HG03521 (cell line): ENCODE results near the gene CYP11A1.

Source experiments
- ATAC-seq: cut with Tn5 transposase; IDR thresholded peaks from one replicate; pipeline ENCODE4 v1.9.1; 2021; ENCODE audit warnings: mild to moderate bottlenecking, moderate library complexity; ENCODE audit not compliant: unreplicated experiment

CYP11A1 gene

GRCh38 chr15:74350295-74351275 lies 16.9 kb downstream of the CYP11A1 start:
- ATAC-seq, result no peak

DNA sequence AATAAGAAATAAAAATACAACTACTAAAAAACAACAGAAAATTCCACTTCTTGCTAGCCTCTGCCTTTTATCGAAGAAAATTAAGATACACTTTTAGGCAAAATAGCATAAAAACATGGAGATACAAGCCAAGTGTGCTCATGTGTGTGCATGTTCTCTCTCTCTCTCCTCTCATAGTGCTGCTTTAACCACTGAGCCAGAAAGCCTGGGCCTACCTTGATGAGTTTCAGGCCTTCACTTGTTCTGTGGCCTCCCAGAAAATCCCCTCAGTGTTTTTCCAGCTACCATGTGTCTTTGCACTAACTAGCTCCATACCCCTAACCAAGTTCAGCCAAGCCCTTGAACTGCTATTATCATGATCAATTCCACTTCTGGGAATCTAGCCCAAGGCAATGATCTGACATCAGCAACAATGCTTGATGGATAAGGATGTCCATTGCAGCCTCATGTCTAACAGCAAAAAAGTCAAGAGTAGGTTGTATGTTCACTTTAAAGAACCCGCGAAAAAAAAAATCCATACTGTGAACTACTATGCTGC lies 18.1 kb downstream of the CYP11A1 start:
- no peak for ATAC-seq

DNA sequence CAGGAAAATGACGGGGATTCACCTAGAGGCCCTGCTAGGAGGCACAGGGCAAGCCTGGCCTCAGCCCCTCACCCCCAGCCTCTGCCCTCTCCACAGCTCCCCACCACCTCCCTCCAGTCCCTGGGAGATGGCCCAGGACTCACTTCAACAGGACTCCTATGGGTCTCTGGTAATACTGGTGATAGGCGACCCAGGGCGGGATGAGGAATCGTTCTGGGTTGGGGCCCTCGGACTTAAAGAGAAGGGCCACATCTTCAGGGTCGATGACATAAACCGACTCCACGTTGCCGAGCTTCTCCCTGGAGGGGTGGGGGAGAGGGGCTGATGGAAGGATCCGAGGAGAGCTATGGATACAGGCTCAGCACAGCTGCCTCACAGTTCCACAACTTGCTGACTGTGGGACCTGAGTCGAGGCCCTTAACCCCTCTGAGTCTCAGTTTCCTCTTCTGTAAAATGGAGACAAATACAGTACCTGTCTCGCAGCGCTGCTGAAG lies 19.6 kb downstream of the CYP11A1 start:
- ATAC-seq, result no peak

DNA sequence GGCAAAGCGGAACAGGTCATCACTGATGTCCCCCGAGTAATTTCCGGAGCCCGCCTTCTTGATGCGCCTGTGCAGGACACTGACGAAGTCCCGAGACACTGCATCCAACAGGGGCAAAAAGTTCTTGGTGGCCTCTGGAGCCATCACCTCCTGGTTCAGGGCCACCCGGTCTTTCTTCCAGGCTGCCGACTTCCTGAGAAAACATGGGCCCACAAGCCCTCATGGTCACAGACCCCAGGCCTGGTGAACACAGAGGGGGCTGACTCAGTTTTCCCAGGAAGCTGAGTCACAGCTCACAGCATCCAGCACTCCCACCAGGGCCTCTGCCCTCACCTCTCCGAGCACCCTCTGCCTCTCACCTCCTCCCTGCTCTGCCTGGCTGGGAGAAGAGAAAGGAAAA lies 22.4 kb downstream of the CYP11A1 start:
- ATAC-seq, result no peak

DNA sequence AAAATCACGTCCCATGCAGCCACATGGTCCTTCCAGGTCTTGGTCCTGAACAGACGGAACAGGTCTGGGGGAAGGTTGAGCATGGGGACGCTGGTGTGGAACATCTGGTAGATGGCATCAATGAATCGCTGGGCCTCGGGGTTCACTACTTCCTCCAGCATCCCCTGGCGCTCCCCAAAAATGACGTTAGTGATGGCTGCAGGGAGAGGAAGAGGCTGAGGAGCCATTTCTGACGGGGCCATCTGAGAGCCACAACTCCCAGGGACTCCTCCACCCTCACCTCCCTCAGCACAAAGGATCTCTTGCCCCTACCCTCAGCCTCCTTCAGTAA lies 23.7 kb downstream of the CYP11A1 start:
- no peak for ATAC-seq

GRCh38 chr15:74343127-74343796 lies 24.2 kb downstream of the CYP11A1 start:
- no peak for ATAC-seq

- no peak for ATAC-seq
Measured at GRCh38 chr15:74340150-74340549, 27.3 kb downstream of the CYP11A1 start.

GRCh38 chr15:74339371-74339770 lies 28.1 kb downstream of the CYP11A1 start:
- ATAC-seq, result no peak

- no peak for ATAC-seq
Measured at GRCh38 chr15:74338676-74339075, 28.8 kb downstream of the CYP11A1 start.

GRCh38 chr15:74337607-74338211 lies 29.7 kb downstream of the CYP11A1 start:
- no peak for ATAC-seq

- ATAC-seq, result no peak
Measured at GRCh38 chr15:74337146-74337545, 30.3 kb downstream of the CYP11A1 start.

DNA sequence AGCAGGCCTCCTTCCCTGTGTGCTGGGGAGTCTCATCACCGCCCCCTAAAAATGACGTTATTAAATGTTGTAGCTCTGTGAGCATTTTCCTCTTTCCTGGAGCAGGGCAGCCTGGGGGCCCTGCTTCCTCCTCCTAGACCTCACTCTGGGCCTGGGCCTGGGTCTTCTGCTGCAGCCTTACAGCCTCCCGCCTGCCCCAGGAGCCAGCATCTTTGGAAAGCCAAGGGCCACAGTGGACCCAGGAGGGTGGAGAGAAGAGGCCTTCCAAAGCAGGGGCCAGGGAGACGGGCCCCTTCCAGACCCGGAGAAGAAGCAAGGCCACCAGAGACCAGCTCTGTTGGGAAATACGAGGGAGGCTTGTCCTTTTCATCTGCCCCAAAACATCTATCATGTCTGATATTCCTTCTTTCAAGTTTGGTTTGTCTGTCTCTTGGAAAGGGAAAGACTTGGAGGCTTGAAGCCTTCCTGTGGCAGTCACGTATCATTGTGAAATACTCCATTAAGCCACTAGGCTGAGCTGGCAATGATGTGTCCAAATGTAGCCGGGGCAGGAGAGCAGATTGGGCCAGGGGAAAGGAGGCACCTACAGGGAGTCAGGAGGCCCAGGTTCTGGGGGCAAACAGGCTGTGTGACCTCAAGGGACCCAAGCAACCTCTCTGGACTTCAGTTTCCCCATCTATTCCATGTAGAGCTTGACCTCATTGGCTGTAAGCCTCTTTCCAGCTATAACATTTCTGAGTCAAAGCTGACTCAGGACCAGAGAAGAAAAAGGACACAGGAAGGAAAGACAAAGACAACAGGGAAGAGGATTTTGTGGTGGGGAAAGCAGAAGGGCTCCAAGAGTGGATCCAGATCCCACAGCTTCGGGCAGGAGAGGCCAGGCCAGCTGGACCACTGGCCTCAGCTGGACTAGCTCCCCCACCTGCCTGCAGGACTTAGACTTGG lies 31.1 kb downstream of the CYP11A1 start:
- no peak for ATAC-seq

GRCh38 chr15:74335396-74335795 lies 32.0 kb downstream of the CYP11A1 start:
- ATAC-seq, result no peak

DNA sequence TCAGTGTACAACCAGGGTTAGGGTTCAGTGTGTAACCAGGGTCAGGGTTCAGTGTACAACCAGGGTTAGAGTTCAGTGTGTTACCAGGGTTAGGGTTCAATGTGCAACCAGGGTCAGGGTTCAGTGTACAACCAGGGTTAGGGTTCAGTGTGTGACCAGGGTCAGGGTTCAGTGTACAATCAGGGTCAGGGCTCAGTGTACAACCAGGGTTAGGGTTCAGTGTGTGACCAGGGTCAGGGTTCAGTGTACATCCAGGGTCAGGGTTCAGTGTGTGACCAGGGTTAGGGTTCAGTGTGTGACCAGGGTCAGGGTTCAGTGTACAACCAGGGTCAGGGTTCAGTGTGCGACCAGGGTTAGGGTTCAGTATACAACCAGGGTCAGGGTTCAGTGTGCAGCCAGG lies 33.3 kb downstream of the CYP11A1 start:
- ATAC-seq, result no peak

- no peak for ATAC-seq
Measured at GRCh38 chr15:74333662-74334061, 33.8 kb downstream of the CYP11A1 start.

- ATAC-seq, result no peak
Measured at GRCh38 chr15:74333093-74333492, 34.4 kb downstream of the CYP11A1 start.

DNA sequence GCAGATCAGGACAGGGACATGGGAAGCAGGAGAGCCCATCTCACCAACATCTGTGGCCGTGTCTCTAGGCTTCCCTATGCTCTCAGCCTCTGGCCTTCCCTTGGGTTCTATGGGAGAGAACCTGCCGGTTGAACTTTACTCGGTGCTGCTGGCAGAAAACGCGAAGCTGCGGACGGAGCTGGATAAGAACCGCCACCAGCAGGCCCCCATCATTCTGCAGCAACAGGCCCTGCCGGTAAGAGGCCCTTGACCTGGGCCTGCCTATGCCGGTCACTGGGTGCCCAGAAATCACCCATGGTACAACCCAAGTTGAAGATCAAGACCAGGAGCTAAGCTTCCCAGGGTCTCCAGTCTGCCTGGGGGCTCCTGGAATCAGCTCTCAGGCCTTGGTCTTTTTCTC lies 34.8 kb downstream of the CYP11A1 start:
- no peak for ATAC-seq

- no peak for ATAC-seq
Measured at GRCh38 chr15:74332011-74332410, 35.4 kb downstream of the CYP11A1 start.

GRCh38 chr15:74330861-74331408 lies 36.5 kb downstream of the CYP11A1 start:
- ATAC-seq, result no peak
